Neural progenitor cell (in vitro differentiated cells): ENCODE results near the gene PTPRC.

Experiments
- CTCF ChIP-seq: fragments of 200-600 bp; sonication (generic); IDR thresholded peaks from 2 replicates; pipeline ENCODE4 v1.5.1; 2017; ENCODE audit warnings: antibody characterized with exemption, mild to moderate bottlenecking
- EZH2phosphoT487 ChIP-seq: fragments of 200-600 bp; sonication (generic); IDR thresholded peaks from 2 replicates; pipeline ENCODE4 v1.6.1; 2017; ENCODE audit warnings: antibody characterized with exemption

GRCh38 chr1:198716051-198716450, 77.2 kb downstream of the PTPRC start:
- TF ChIP-seq CTCF (no peak), EZH2phosphoT487 (no peak)
